Endothelial cell of umbilical vein (primary cell): ENCODE data around the gene KRTAP10-10. TPM values are rescaled to one million over a fixed set of nuclear protein-coding genes. Genes with fewer than 3 reads are reported as not detected.

ENCODE experiments used
- BruUV-seq: library from RNA; stranded (reverse); fragments of 400-500 nt; replicated peaks from 2 replicates; lab custom pipeline; 2021; lab: Mats Ljungman, UMichigan
- CTCF ChIA-PET: fragments of 300-600, 350-600 bp; sonication (Branson Sonifier 250); formaldehyde crosslinking; loops from one replicate; lab custom pipeline; 2021; ENCODE audit warnings: antibody characterized with exemption, inconsistent platforms; lab: Charles Lee
- POLR2A ChIA-PET: fragments of 300-600, 350-600 bp; sonication (Branson Sonifier 250); formaldehyde crosslinking; loops from one replicate; lab custom pipeline; 2021; ENCODE audit warnings: antibody characterized with exemption, inconsistent platforms; lab: Charles Lee
- DNase-seq: peaks from one replicate; pipeline ENCODE4 v3.0.0-alpha.2; 2011; ENCODE audit warnings: low read depth, low spot score
- FAIRE-seq: peaks from 2 replicates; lab custom pipeline; 2011; peaks lifted over from hg19 to GRCh38; lab: Jason Lieb, UNC
- H2AFZ ChIP-seq: 2 replicates; pipeline ENCODE4 v1.6.0; 2012; ENCODE audit warnings: low read depth, low read length, control low read depth, inconsistent platforms
- H3K27ac ChIP-seq: 2 replicates; pipeline ENCODE4 v1.5.1; 2011; ENCODE audit warnings: low read depth, mild to moderate bottlenecking, control low read depth, low read length, moderate library complexity; ENCODE audit not compliant: insufficient read depth
- H3K27me3 ChIP-seq, 2 experiments: 2 replicates each; pipeline versions ENCODE4 v1.6.0 to v1.6.1; 2011; ENCODE audit warnings: low read length in 2 of 2, mixed read lengths in 1 of 2; ENCODE audit not compliant: control insufficient read depth in 2 of 2, insufficient read depth in 2 of 2
- H3K36me3 ChIP-seq, 2 experiments: 2 replicates in 1 of 2; 3 replicates in 1 of 2; pipeline ENCODE4 v1.5.1; 2011; ENCODE audit warnings: low read length in 2 of 2, mild to moderate bottlenecking in 1 of 2, moderate library complexity in 1 of 2; ENCODE audit not compliant: control insufficient read depth in 2 of 2, insufficient read depth in 2 of 2; ENCODE audit errors: extremely low read depth in 1 of 2
- H3K4me1 ChIP-seq: 3 replicates; pipeline ENCODE4 v1.5.1; 2011; ENCODE audit warnings: mild to moderate bottlenecking, low read length; ENCODE audit not compliant: control insufficient read depth, insufficient read depth; ENCODE audit errors: extremely low read depth
- H3K4me2 ChIP-seq: 2 replicates; pipeline ENCODE4 v1.6.1; 2011; ENCODE audit warnings: low read length, control low read depth, mixed read lengths; ENCODE audit not compliant: insufficient read depth
- H3K4me3 ChIP-seq, 3 experiments: fragments of 200-600 bp in 1 of 3; sonication (generic), shearing (Covaris generic) in 1 of 3; replicated peaks in 1 of 3; 2 replicates each; pipeline ENCODE4 v1.5.1; 2011 to 2016; ENCODE audit warnings: control low read depth in 3 of 3, low read length in 3 of 3, mild to moderate bottlenecking in 2 of 3, inconsistent platforms in 1 of 3, low read depth in 1 of 3, moderate library complexity in 1 of 3; ENCODE audit not compliant: insufficient read depth in 1 of 3
- H3K79me2 ChIP-seq: 2 replicates; pipeline ENCODE4 v1.6.0; 2012; ENCODE audit warnings: low read length, inconsistent platforms; ENCODE audit not compliant: control insufficient read depth, insufficient read depth
- H3K9ac ChIP-seq: replicated peaks from 2 replicates; pipeline ENCODE3; 2011; ENCODE audit warnings: low read length, control low read depth; ENCODE audit not compliant: insufficient read depth; ENCODE audit errors: extremely low read depth
- H3K9me1 ChIP-seq: replicated peaks from 3 replicates; pipeline ENCODE4 v1.6.0; 2011; ENCODE audit warnings: mild to moderate bottlenecking, low read length; ENCODE audit not compliant: control insufficient read depth, insufficient read depth; ENCODE audit errors: extremely low read depth
- H3K9me3 ChIP-seq: replicated peaks from 2 replicates; pipeline ENCODE4 v1.5.1; 2012; ENCODE audit warnings: low read length, inconsistent platforms; ENCODE audit not compliant: control insufficient read depth, insufficient read depth
- H4K20me1 ChIP-seq: replicated peaks from 2 replicates; pipeline ENCODE3; 2011; ENCODE audit warnings: mild to moderate bottlenecking, low read length; ENCODE audit not compliant: control insufficient read depth, insufficient read depth; ENCODE audit errors: extremely low read depth
- EZH2 ChIP-seq: IDR thresholded peaks from 2 replicates; pipeline ENCODE4 v1.6.1; 2012; ENCODE audit warnings: borderline replicate concordance, low read depth, mild to moderate bottlenecking, moderate library complexity, low read length, inconsistent platforms; ENCODE audit not compliant: severe bottlenecking
- FOS ChIP-seq: IDR thresholded peaks from 2 replicates; pipeline ENCODE4 v1.6.1; 2011; ENCODE audit warnings: mild to moderate bottlenecking, low read length, moderate library complexity, borderline replicate concordance; ENCODE audit not compliant: insufficient read depth
- GATA2 ChIP-seq: IDR thresholded peaks from 2 replicates; pipeline ENCODE4 v1.7.0; 2011; ENCODE audit warnings: low read depth, mild to moderate bottlenecking, moderate library complexity, mixed read lengths, low read length; ENCODE audit not compliant: insufficient read length, insufficient read depth
- JUN ChIP-seq: IDR thresholded peaks from 2 replicates; pipeline ENCODE4 v1.6.1; 2011; ENCODE audit warnings: borderline replicate concordance, low read depth; ENCODE audit not compliant: insufficient read length, insufficient read depth
- MAX ChIP-seq: IDR thresholded peaks from 2 replicates; pipeline ENCODE4 v1.6.1; 2011; ENCODE audit not compliant: insufficient read depth, insufficient read length
- MYC ChIP-seq: IDR thresholded peaks from one replicate; pipeline ENCODE4 v1.6.1; 2011; ENCODE audit warnings: mild to moderate bottlenecking, low read depth, low read length
- POLR2A ChIP-seq: IDR thresholded peaks from 2 replicates; pipeline ENCODE4 v1.6.1; 2012; ENCODE audit warnings: low read depth, mild to moderate bottlenecking, control low read depth, low read length
- POLR2AphosphoS5 ChIP-seq: IDR thresholded peaks from 2 replicates; pipeline ENCODE4 v1.6.1; 2012; ENCODE audit warnings: low read depth, mild to moderate bottlenecking, control low read depth, low read length, moderate library complexity; ENCODE audit not compliant: insufficient read depth
- dilution Hi-C: fragments of 300-500 bp; cut with MboI; formaldehyde crosslinking; loops from one replicate; pipeline ENCODE4 v1.15.0; 2019; ENCODE audit warnings: low sequenced_read_pairs; ENCODE audit not compliant: extremely low pct_ligation_motif_present
- intact Hi-C: fragments of 100-400 bp; cut with micrococcal nuclease; formaldehyde crosslinking; loops from one replicate; pipeline ENCODE4 v1.10.0; 2022
- polyA plus RNA-seq, 4 experiments: library from polyadenylated mRNA; depleted of rRNA in 3 of 4; stranded (reverse) in 3 of 4; unstranded in 1 of 4; fragments of >200 nt; gene quantifications; 2 replicates each; pipeline versions ENCODE4 v1.2.1 to v1.2.3, GENCODE V29; 2011 to 2012; ENCODE audit warnings: missing spikeins in 1 of 4
- total RNA-seq: library from RNA; stranded (reverse); gene quantifications from 2 replicates; pipeline ENCODE4 v1.2.3, GENCODE V29; 2021
- TF ChIP-seq, protein P1 (sequence below), 2 donors: IDR thresholded peaks; 1 replicate in 1 of 2; 2 replicates in 1 of 2; pipeline ENCODE4 v1.5.1; 2011; ENCODE audit warnings: low read length in 2 of 2, mild to moderate bottlenecking in 2 of 2, moderate library complexity in 2 of 2, control low read depth in 1 of 2, inconsistent platforms in 1 of 2, low read depth in 1 of 2; ENCODE audit not compliant: insufficient read depth in 1 of 2; ENCODE audit errors: extremely low read depth in 1 of 2

Gene KRTAP10-10
- total and polyA plus RNA-seq, 2 donors (not counting 3 experiments of a cell fraction or from before 2014, with no cell fraction given): not detected

DNA sequence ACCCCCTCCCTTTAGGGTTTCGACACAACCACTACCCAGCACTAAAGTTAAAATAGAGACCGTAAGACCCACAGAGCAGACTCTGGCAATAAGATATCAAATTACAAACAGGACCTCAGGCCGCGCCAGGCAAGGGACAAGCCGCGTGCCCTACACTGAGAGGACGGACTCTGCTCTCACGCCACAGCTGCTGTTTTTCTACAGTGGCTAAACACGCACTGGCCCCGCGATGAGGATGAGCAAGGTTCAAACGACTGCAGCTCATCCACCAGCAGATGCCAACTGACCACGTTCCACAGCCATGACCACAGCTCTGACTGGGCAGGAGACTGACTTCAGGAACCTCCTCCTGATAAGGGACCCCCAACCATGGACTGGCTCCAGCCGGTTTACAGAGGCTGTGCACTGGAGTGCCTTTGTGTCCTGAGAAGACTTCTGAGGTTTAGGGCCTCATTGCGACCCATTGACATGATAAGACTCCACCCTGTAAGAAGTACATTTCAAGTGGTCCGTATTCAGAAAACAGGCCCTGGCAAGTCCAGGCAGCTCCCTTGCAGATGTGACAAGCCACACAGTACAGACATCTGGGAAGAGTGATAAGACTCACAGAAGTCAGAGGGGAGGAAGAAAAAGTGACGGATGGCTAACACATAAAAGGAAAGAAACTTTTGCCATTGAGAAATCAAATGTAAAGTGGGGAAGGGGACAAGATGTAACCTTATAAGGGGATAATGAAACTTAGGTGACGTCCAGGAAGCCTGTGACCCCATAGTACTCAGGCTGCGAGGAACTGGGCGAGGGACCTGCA, 43.4 kb upstream of the KRTAP10-10 start:
- H3K36me3 ChIP-seq: no peaks in the 10 kb centered on the region
- BruUV-seq: no TSS peak
- no peak overlapping the region for H3K4me3 ChIP-seq
- H3K27me3 ChIP-seq: peaks cover 0 to 2% of the 10 kb centered on the region in 2 experiments
- H3K27ac ChIP-seq: no peak overlapping the region
- dilution Hi-C loops: no loop called here
- intact Hi-C loops: no loop called here
- POLR2A ChIA-PET: no interaction called here
- CTCF ChIA-PET: no interaction called here
- no peak for FAIRE-seq
- no peaks in the 10 kb centered on the region for H3K79me2 ChIP-seq
- H4K20me1 ChIP-seq: no peaks in the 10 kb centered on the region
- no peak overlapping the region for H3K4me2 ChIP-seq
- no peaks in the 10 kb centered on the region for H3K9me3 ChIP-seq
- no peak overlapping the region for H3K9ac ChIP-seq
- no peaks in the 10 kb centered on the region for H3K4me1 ChIP-seq
- no peak for DNase-seq
- TF ChIP-seq MAX (no peak), EZH2 (no peak), GATA2 (no peak), FOS (no peak), JUN (no peak), POLR2A (no peak), MYC (no peak)
- H3K9me1 ChIP-seq: no peaks in the 10 kb centered on the region
- no peak overlapping the region for H2AFZ ChIP-seq

- ChIA-PET POLR2A (no interaction called here), CTCF (interaction anchor here (1.7 kb wide), 1 partner anchor 199 kb away, joined by 5 read pairs; no protein-coding TSS in a partner anchor)
- no peaks in the 10 kb centered on the region for H3K9me1 ChIP-seq
- intact Hi-C loops (no loop called here), dilution Hi-C loops (no loop called here)
- no peaks in the 10 kb centered on the region for H3K36me3 ChIP-seq
- H3K4me2 ChIP-seq: no peak overlapping the region
- H3K27me3 ChIP-seq: peaks cover 0 to 2% of the 10 kb centered on the region in 2 experiments
- H3K4me3 ChIP-seq: no peak overlapping the region
- no peaks in the 10 kb centered on the region for H3K9me3 ChIP-seq
- H3K27ac ChIP-seq: no peak overlapping the region
- DNase-seq (no peak), FAIRE-seq (no peak)
- no peaks in the 10 kb centered on the region for H4K20me1 ChIP-seq
- no peaks in the 10 kb centered on the region for H3K79me2 ChIP-seq
- TF ChIP-seq POLR2A (no peak), POLR2AphosphoS5 (no peak), GATA2 (no peak), JUN (no peak), MAX (no peak), FOS (no peak), EZH2 (no peak), MYC (no peak)
- TF ChIP-seq, protein P1, sequence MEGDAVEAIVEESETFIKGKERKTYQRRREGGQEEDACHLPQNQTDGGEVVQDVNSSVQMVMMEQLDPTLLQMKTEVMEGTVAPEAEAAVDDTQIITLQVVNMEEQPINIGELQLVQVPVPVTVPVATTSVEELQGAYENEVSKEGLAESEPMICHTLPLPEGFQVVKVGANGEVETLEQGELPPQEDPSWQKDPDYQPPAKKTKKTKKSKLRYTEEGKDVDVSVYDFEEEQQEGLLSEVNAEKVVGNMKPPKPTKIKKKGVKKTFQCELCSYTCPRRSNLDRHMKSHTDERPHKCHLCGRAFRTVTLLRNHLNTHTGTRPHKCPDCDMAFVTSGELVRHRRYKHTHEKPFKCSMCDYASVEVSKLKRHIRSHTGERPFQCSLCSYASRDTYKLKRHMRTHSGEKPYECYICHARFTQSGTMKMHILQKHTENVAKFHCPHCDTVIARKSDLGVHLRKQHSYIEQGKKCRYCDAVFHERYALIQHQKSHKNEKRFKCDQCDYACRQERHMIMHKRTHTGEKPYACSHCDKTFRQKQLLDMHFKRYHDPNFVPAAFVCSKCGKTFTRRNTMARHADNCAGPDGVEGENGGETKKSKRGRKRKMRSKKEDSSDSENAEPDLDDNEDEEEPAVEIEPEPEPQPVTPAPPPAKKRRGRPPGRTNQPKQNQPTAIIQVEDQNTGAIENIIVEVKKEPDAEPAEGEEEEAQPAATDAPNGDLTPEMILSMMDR (IDR thresholded peaks at IDR 0.05; ENCODE audit: extremely low read depth in 1 of 2, insufficient read depth in 1 of 2, low read depth in 1 of 2, low read length in 2 of 2): no peak
- no peak overlapping the region for H2AFZ ChIP-seq
- BruUV-seq: no TSS peak
- no peaks in the 10 kb centered on the region for H3K4me1 ChIP-seq
- H3K9ac ChIP-seq: no peak overlapping the region
Observed at GRCh38 chr21:44594406-44594916, 42.7 kb upstream of the KRTAP10-10 start.
